Neuron (in vitro differentiated cells): ENCODE measurements around the gene FAHD2B.
"Not testable (repeated sequence)": the region's sequence is repeated elsewhere in the genome, so short reads cannot be mapped to it uniquely, and the experiment has no call there.

Source experiments
- H2AFZ ChIP-seq: one replicate; pipeline ENCODE4 v1.6.1; 2013; ENCODE audit warnings: low read depth, mild to moderate bottlenecking, inconsistent platforms, low read length, moderate library complexity
- H3K27me3 ChIP-seq: one replicate; pipeline ENCODE4 v1.6.1; 2013; ENCODE audit warnings: low read length; ENCODE audit not compliant: insufficient read depth
- H3K36me3 ChIP-seq: one replicate; pipeline ENCODE4 v1.6.1; 2013; ENCODE audit warnings: low read length; ENCODE audit not compliant: insufficient read depth
- H3K4me1 ChIP-seq: one replicate; pipeline ENCODE4 v1.6.1; 2013; ENCODE audit warnings: low read length; ENCODE audit not compliant: insufficient read depth
- H3K4me3 ChIP-seq: 2 replicates; pipeline ENCODE4 v1.5.1; 2013; ENCODE audit warnings: mild to moderate bottlenecking, low read length, moderate library complexity
- H3K9me3 ChIP-seq: one replicate; pipeline ENCODE4 v1.6.1; 2013; ENCODE audit warnings: low read length

The FAHD2B gene

GRCh38 chr2:97088706-97089105 is 6.0 kb downstream of the FAHD2B start:
- not testable (repeated sequence) for H3K4me3 ChIP-seq, H3K27me3 ChIP-seq, H3K9me3 ChIP-seq, H3K4me1 ChIP-seq, H3K36me3 ChIP-seq, H2AFZ ChIP-seq

- H3K4me3 ChIP-seq, H3K9me3 ChIP-seq, H3K36me3 ChIP-seq, H3K27me3 ChIP-seq, H2AFZ ChIP-seq, H3K4me1 ChIP-seq: not testable (repeated sequence)
Observed at GRCh38 chr2:97085093-97085492, 9.6 kb downstream of the FAHD2B start.

GRCh38 chr2:97083516-97083915 is 11.2 kb downstream of the FAHD2B start:
- not testable (repeated sequence) for H2AFZ ChIP-seq, H3K4me3 ChIP-seq, H3K27me3 ChIP-seq

GRCh38 chr2:97082206-97082605 is 12.5 kb downstream of the FAHD2B start:
- not testable (repeated sequence) for H3K9me3 ChIP-seq, H3K36me3 ChIP-seq, H3K27me3 ChIP-seq, H3K4me1 ChIP-seq, H2AFZ ChIP-seq, H3K4me3 ChIP-seq

More at GRCh38 chr2:97083516-97083915, 11.2 kb downstream of the FAHD2B start:
- not testable (repeated sequence) for H3K9me3 ChIP-seq, H3K4me1 ChIP-seq, H3K36me3 ChIP-seq

GRCh38 chr2:97080855-97081254 is 13.8 kb downstream of the FAHD2B start:
- not testable (repeated sequence) for H3K27me3 ChIP-seq, H3K36me3 ChIP-seq, H3K9me3 ChIP-seq, H3K4me3 ChIP-seq, H3K4me1 ChIP-seq, H2AFZ ChIP-seq

GRCh38 chr2:97077213-97077612 is 17.5 kb downstream of the FAHD2B start:
- not testable (repeated sequence) for H3K4me1 ChIP-seq, H3K27me3 ChIP-seq, H3K4me3 ChIP-seq

GRCh38 chr2:97070915-97071314 is 23.8 kb downstream of the FAHD2B start:
- H3K4me1 ChIP-seq, H3K9me3 ChIP-seq, H3K4me3 ChIP-seq, H3K27me3 ChIP-seq, H2AFZ ChIP-seq, H3K36me3 ChIP-seq: not testable (repeated sequence)

More at GRCh38 chr2:97077213-97077612, 17.5 kb downstream of the FAHD2B start:
- H2AFZ ChIP-seq, H3K9me3 ChIP-seq, H3K36me3 ChIP-seq: not testable (repeated sequence)

GRCh38 chr2:97068722-97069121 is 26.0 kb downstream of the FAHD2B start:
- H3K4me3 ChIP-seq, H3K27me3 ChIP-seq, H2AFZ ChIP-seq, H3K36me3 ChIP-seq, H3K4me1 ChIP-seq, H3K9me3 ChIP-seq: not testable (repeated sequence)

GRCh38 chr2:97068074-97068473 is 26.6 kb downstream of the FAHD2B start:
- Histone ChIP-seq H2AFZ (no peak overlapping the region), H3K4me1 (no peaks in the 10 kb centered on the region), H3K4me3 (no peak overlapping the region), H3K9me3 (no peaks in the 10 kb centered on the region), H3K36me3 (no peaks in the 10 kb centered on the region), H3K27me3 (no peaks in the 10 kb centered on the region)

GRCh38 chr2:97067279-97068004 is 27.2 kb downstream of the FAHD2B start:
- Histone ChIP-seq H3K4me1 (no peaks in the 10 kb centered on the region), H3K4me3 (no peak overlapping the region), H2AFZ (no peak overlapping the region), H3K9me3 (no peaks in the 10 kb centered on the region), H3K36me3 (no peaks in the 10 kb centered on the region), H3K27me3 (no peaks in the 10 kb centered on the region)

- H3K4me1 ChIP-seq, H3K27me3 ChIP-seq, H3K9me3 ChIP-seq, H3K36me3 ChIP-seq, H3K4me3 ChIP-seq, H2AFZ ChIP-seq: not testable (repeated sequence)
Observed at GRCh38 chr2:97066030-97066429, 28.7 kb downstream of the FAHD2B start.

GRCh38 chr2:97062020-97062419 is 32.7 kb downstream of the FAHD2B start:
- H3K36me3 ChIP-seq, H3K9me3 ChIP-seq, H2AFZ ChIP-seq, H3K4me1 ChIP-seq, H3K27me3 ChIP-seq, H3K4me3 ChIP-seq: not testable (repeated sequence)

GRCh38 chr2:97059782-97060181 is 34.9 kb downstream of the FAHD2B start:
- not testable (repeated sequence) for H3K36me3 ChIP-seq, H3K4me3 ChIP-seq, H3K9me3 ChIP-seq, H3K4me1 ChIP-seq, H2AFZ ChIP-seq, H3K27me3 ChIP-seq

- H2AFZ ChIP-seq, H3K4me1 ChIP-seq, H3K27me3 ChIP-seq, H3K36me3 ChIP-seq, H3K9me3 ChIP-seq, H3K4me3 ChIP-seq: not testable (repeated sequence)
Observed at GRCh38 chr2:97056150-97056549, 38.5 kb downstream of the FAHD2B start.
